Colon (tissue), 2 donors: ENCODE measurements around the gene TACC2.
A peak's percentile ranks its signal among the peaks of the same experiment; 100 is the strongest.

ENCODE experiments used
- FAIRE-seq: peaks from 2 replicates; lab custom pipeline; 2012; peaks lifted over from hg19 to GRCh38; lab: Jason Lieb, UNC
- donor health status: control.
- donor health status: control.

TACC2 gene

DNA sequence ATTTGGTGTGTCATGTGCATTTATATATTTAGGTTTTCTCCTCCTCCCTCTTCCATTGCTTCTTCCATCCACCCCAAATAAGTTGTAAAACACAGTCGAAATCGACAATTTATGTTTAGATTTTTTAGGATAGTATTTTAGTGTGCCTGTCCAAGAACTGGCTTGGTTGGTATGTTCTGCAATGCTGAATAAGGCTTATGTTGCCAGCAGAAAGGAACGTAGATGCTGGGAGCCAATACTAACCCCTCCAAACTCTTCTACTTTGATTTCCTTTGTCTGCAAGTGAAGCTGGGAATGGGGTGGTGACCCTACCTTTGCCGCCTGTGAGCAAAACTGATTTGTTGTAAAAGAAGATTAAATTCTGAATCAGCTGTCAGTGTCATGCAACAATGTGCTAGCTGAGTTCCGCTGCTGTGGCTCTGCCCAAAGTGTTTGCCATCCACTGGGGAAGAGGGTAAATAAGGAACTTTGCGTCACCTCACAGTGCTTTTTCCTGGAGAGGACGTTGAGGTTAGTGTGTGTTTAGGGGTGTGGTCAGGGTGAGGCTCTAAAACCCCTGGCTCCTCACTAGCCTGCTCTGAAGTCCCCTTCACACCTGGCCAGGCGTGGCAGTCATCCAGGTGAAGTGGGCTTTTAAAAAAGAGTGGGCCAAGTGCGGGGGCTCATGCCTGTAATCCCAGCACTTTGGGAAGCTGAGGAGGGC lies 44.4 kb downstream of the TACC2 start:
- FAIRE-seq, result no peak

DNA sequence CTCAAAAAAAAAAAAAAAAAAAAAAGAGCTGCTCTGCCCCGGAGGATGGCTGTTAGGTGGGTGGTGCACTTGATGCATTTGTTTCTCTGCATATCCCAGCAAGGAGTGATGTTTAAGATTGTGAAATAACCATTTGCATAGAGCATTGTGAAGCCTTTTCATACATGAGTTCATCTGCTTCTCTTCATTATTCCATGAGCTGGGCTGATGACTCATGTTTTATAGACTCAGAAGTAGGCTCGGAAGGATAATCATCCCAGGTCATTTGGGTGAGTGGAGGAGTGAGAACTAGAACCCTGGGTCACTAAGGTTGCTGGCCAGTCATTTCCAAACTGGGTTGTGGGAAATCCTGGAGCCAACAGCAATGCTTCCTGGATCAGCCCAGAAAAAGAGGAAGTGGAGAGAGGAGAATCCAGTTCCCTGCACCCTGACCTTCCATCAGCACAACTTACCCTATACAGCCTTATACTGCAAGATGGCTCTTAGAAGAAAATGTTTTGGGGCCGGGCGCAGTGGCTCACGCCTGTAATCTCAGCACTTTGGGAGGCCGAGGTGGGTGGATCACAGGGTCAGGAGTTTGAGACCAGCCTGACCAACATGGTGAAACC lies 45.3 kb downstream of the TACC2 start:
- no peak for FAIRE-seq

GRCh38 chr10:122040786-122041185 lies 51.8 kb downstream of the TACC2 start:
- FAIRE-seq, result no peak

DNA sequence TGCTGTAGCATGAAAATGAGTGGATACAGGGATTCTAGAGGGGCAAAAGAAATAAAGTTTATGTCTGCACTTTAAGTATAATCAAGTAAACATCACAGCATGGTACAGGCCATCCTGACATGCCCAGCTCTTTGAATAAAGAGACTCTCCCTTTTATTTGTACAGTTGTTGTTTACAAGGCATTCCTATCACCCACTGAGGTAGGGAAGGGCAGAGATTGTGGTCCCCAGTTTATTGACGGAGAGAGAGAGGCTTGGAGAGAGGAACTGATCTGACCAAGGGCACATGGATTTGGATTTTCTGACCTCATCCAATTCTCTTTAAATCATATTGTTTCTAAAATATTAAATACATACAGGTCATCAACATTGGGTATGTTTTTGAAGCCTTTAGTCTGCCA lies 53.9 kb downstream of the TACC2 start:
- no peak for FAIRE-seq

GRCh38 chr10:122044045-122044661 lies 55.2 kb downstream of the TACC2 start:
- no peak for FAIRE-seq

- no peak for FAIRE-seq
Observed at GRCh38 chr10:122044713-122045112, 55.8 kb downstream of the TACC2 start.

DNA sequence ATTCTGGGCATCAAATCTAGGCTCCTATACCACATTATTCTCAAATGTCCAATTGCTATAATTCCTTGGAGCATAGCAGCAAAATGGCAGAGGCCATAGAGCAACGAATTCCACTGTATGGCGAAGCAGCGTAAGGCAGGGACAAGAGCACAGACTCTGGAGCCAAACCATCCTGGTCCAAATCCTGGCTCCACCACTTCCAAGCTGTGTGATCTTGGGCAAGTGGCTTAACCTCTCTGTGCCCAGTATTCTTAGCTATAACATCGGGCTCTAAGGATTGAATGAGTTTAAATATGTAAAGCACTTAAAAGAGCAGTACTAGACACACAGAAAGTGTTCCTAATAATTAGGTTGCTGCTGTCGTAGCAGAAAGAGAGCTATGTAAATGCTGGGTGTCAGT lies 56.2 kb downstream of the TACC2 start:
- FAIRE-seq, result no peak

DNA sequence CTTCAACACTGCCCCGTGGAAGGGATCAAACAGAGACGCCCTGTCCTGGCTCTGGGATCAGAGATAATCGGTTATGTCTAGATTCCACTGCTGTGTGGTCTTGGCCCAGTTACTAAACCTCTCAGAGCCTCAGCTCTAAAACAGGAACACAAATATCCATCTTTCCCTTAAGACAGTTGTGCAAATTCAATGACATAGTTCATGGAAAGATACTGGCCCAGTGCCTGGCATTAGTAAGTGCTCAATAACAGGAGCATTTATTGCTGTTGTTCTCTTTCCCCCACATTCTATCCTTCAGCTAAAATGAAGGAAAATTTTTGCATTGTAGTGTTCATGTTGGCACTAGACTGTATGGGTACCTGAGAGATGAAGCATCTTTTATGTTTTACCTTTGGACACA lies 58.6 kb downstream of the TACC2 start:
- no peak for FAIRE-seq

DNA sequence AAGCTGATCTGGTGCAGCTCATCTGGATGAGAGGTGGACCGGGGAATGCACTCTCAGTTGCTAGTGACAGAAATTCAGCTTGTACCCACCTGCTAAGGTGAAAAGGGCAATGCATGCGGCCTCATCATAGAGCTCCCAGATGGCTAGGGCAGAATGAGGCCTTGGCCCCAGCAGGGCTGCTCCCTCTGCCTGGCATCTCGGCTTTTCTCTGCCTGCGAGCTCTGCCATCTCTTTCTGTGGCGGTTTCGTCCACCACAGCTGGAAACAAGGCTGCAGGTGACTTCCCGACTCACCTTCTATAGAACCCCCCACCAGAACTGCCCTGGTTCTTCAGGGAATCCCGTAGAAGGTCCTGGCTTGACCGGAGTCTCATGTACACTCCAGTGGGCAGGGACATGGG lies 60.1 kb downstream of the TACC2 start:
- FAIRE-seq, result no peak

DNA sequence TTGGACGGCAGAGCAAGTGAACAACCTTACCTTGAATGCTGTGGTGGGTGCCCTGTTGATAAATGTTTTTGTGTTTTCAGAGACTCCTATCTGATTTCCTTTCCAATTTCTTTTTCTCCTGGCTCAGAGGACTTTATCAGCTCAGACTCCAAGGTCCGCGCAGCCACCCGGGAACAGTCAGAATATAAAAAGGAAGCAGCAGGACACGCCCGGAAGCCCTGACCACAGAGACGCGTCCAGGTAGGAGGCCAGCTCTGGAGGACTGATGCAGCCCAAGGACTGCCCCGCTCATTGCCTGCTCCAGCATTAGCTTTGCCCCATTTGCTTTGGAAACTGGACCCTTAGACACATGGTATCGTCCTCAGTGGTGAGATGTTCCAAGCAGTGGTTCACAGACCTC lies 61.3 kb downstream of the TACC2 start:
- no peak for FAIRE-seq

- FAIRE-seq, result no peak
Observed at GRCh38 chr10:122050811-122051210, 61.8 kb downstream of the TACC2 start.

GRCh38 chr10:122051609-122052385 lies 62.8 kb downstream of the TACC2 start:
- no peak for FAIRE-seq

DNA sequence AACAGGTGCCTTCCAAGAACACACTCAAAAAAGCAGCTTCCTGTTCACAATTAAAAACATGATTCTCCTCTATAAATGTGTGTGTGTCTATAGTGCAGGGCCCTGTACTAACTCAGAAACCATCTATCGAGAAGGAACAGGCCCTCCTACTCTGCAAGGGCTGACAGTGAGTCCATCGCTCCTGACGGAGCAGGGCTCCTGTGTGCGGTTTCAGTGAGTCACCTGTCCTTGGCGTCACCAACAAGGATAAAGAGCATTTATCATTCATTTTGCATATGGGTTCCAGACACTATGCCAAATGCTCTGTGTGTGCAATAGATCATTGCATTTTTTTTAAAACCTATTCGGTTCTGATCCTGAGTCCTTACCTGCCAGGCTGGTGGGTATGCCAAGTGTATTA lies 63.7 kb downstream of the TACC2 start:
- no peak for FAIRE-seq

DNA sequence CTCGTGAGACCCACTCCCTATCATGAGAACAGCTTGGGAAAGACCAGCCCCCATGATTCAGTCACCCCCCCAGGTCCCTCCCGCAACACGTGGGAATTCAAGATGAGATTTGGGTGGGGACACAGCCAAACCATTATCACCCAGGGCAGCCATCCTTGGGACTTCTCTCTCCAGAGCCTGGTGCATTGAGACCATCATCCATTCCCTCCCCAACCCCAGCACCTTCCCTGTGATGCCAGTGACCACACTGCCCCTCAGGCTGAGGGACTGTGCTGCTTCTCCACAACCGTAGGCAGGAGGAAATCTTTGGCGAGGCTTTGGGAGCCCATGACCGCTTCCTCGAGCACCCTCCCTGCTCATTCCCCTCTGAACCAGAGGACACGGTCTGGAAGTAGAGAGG lies 64.4 kb downstream of the TACC2 start:
- no peak for FAIRE-seq

DNA sequence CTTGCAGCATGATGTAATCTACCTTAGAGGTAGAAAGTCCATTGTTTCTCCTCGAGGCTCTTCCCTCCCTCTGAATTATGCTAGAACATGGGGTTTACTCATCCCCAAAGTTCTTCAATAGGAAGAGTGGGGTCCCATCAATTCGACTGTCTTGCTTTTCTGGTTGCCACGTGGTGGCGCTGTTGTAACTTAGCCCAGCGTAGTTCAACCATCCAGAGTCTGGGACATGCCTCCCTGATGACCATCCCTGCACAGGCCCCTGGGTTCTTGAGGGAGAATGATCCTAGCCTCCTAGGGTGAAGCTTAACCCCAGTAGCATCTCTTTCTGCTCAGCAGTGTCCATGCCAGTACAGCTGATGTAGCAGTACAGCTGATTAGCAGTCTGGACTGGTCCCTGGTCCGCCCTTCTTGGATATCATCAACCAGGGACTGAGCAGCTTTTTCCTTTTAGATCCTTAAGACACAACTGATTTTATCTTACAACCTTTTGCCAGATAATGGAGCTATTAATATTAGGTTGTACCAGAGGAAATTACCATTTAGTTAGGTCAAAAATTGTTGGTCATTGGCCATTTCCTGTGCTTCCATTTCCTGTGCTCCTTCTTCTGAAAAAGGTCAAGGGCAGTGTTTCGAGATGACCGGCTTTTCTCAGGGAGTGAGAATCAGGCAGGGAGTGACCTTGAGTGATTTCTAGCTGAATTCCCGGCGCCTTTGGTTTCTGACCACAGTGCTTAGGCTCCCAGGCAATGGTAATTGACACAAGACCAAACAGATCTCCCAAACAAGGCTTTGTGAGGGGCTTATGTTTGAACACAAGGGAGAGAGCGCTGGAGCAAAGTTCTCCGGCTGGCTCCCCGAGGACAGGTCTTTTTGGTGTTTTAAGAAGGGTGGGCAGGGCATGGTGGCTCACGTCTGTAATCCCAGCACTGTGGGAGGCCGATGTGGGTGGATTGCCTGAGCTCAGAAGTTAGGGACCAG lies 65.4 kb downstream of the TACC2 start:
- no peak for FAIRE-seq

DNA sequence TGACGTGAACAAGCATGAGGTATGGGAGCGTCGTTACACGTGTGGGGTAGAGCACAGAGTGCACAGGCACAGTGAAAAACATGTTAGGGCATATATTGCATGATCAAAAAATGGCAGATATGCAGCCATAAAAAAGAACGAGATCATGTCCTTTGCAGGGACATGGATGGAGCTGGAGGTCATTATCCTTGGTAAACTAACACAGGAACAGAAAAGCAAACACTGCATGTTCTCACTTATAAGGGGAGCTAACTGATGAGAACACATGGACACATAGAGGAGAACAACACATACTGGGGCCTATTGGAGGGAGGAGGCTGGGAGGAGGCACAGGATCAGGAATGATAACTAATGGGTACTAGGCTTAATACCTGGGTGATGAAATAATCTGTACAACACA lies 66.3 kb downstream of the TACC2 start:
- FAIRE-seq, result no peak

DNA sequence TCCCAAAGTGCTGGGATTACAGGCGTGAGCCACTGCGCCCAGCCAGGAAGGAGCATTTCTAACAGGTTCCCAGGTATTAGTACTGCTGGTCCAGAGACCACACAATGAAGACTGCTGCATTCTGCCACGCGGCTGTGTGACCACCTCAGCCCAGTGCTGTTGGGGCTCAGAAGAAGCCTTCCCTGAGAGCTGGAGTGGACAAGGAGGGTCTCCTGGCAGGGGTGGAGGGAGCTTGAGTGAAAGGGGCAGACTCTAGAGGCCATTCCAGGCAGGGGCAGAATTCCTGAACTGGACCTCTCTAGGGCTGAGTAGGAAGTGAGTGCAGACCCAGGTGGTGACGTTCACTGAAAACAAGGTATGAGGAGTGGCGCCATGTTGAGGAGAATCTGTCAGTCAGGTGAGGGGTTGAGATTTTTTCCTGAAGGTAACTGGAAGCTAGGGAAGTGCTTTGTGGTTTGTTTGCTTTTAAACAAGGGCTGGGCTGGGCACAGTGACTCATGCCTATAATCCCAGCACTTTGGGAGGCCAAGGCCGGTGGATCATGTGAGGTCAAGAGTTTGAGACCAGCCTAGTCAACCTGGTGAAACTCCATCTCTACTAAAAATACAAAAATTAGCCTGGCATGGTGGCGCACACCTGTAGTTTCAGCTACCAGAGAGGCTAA lies 67.6 kb downstream of the TACC2 start:
- FAIRE-seq, result no peak

GRCh38 chr10:122057841-122058413 lies 69.0 kb downstream of the TACC2 start:
- FAIRE-seq, result no peak

- FAIRE-seq, result no peak
Observed at GRCh38 chr10:122060250-122060649, 71.3 kb downstream of the TACC2 start.

DNA sequence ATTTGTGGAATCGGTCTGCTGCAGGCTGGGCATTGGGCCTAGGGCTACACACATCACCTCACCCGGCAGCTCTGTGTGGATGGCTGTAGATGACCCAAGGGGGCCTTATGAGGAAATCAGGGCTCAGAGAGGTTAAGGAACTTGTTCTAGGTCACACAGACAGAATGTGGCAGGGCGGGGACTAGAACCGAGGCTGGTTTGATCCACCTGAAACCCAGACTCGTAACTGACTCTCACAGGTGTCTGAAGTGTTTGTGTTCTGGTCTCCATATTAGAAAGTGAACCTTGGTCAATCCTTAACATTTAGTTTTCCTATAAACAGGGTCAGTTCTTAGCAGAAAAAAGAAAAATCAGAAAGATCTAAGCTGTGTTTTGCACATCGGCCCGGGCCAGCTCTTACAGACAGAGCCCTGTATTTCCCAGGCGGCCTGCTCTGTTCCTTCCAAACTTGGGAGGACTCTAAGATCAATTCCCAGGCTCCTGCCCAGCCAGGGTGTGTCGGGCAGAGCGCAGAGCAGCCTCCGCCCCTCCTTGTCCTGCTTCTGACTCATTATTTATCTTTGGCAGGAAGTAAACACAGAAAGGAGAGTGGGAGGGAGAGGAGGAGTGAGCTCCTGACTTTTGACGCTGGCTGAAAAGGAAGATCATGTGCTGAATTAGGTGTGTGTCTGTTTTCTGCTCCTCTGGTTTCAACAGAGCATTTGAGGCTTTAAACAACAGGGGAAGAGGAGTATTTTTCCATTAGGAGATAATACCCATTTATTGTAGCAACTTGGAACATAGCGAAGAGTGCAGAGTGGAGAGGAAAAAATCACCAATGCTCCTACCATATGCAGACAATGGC lies 74.1 kb downstream of the TACC2 start:
- peak; percentile 69 for FAIRE-seq
